ENCODE results near the gene URI1.

- TF ChIP-seq EP300 (IDR thresholded peaks at IDR 0.05; ENCODE audit: low read depth) (no peak), CTCF (IDR thresholded peaks at IDR 0.05) (no peak), POLR2A (IDR thresholded peaks at IDR 0.05) (no peak)
These were observed 62.4 kb downstream of the URI1 start for GRCh38 chr19:30004403-30004802.
